Measurements from ENCODE around the gene PCDHGC3.

- TF ChIP-seq POLR2A (IDR thresholded peaks at IDR 0.05) (no peak), CTCF (IDR thresholded peaks at IDR 0.05) (no peak)
Observed at GRCh38 chr5:141508440-141508797, 32.7 kb downstream of the PCDHGC3 start.
